GM12873 (cell line): Measurements from ENCODE around the gene MUC6.

Source experiments
- TF ChIP-seq, protein P1 (sequence below): IDR thresholded peaks from 2 replicates; pipeline ENCODE4 v1.5.1; 2012; ENCODE audit warnings: low read depth, mild to moderate bottlenecking, moderate library complexity, low read length, control low read depth; ENCODE audit not compliant: insufficient read depth; ENCODE audit errors: missing control alignments

Gene MUC6

DNA sequence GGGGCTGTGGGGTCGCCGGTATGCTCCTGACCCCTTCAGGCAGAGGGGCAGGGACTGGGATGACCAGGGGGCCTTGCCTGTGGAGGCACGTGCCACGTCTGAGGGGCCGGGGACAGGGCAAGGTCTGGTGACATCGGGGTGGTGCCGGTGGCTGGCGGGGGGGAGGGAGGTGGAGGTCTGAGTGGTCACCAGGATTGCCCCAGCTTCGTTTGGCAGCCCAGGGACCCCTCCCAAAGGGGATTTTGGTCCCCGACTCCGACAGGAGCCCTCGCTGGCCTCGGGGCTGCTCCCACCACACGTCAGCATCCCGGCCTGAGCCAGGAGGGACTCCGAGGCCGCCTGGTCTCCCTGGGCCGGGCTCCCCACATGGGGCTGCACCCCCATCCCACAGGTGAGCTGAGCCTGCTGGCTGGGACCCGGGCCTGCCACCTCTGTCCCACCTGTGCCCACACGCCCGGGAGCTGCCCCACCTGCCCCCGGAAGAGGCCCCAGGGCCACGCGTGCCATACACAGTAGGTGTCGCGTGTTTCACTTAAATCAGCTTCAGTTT, 1.1 kb upstream of the MUC6 start:
- TF ChIP-seq, protein P1, sequence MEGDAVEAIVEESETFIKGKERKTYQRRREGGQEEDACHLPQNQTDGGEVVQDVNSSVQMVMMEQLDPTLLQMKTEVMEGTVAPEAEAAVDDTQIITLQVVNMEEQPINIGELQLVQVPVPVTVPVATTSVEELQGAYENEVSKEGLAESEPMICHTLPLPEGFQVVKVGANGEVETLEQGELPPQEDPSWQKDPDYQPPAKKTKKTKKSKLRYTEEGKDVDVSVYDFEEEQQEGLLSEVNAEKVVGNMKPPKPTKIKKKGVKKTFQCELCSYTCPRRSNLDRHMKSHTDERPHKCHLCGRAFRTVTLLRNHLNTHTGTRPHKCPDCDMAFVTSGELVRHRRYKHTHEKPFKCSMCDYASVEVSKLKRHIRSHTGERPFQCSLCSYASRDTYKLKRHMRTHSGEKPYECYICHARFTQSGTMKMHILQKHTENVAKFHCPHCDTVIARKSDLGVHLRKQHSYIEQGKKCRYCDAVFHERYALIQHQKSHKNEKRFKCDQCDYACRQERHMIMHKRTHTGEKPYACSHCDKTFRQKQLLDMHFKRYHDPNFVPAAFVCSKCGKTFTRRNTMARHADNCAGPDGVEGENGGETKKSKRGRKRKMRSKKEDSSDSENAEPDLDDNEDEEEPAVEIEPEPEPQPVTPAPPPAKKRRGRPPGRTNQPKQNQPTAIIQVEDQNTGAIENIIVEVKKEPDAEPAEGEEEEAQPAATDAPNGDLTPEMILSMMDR, result no peak

DNA sequence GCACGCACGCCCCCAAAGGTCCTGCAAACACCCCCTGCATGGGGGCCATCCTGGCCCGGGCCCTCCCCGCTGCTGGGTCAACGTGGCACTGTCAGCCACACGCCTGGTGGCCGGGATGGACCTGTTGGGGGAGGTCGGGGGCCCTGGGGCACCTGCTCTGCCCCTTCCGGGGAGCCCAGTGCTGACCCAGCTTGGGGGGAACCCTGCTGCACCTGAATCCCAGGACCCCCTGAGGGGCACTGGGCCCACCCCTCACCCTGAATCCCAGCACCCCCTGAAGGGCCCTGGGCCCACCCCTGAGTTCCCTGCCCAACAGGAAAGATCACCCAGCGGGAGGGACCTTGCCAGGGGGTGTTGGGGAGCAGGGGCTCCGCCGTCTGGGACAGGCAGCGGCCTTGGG, 413 bp upstream of the MUC6 start:
- TF ChIP-seq, protein P1, result no peak

DNA sequence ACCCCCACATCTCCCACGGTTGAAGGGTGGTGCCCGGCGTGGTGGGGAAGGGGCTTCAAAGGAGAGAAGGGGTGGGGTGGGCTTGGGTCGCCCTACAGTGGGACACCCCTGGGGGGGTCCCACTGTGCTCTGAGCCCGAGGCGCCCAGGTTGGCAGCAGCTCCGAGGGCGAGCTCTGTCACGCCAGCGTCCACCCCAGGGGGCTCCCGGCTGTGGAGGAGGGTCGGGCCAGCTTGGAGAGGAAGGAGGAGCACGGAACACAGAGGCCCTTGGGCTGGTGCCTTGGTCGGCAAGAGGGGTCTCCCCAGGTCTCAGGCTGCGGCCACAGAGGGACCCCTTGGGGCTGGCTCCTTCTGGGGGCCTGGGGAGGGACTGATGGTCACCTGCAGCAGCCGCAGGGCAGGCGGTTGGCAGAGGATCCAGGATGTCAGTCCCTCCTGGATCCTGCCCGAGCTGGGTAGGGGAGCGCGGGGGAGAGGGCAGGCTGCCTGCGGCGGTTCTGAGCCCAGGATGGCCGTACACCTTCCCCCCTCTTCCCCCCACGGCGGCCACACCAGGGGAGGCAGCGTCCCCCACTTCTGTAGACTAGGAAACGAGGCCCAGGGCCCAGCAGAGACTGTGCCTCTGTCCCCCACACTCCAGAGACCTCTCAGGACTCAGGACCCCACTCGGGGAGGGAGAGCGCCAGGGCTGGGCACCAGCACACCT, 788 bp downstream of the MUC6 start:
- TF ChIP-seq, protein P1, result no peak

DNA sequence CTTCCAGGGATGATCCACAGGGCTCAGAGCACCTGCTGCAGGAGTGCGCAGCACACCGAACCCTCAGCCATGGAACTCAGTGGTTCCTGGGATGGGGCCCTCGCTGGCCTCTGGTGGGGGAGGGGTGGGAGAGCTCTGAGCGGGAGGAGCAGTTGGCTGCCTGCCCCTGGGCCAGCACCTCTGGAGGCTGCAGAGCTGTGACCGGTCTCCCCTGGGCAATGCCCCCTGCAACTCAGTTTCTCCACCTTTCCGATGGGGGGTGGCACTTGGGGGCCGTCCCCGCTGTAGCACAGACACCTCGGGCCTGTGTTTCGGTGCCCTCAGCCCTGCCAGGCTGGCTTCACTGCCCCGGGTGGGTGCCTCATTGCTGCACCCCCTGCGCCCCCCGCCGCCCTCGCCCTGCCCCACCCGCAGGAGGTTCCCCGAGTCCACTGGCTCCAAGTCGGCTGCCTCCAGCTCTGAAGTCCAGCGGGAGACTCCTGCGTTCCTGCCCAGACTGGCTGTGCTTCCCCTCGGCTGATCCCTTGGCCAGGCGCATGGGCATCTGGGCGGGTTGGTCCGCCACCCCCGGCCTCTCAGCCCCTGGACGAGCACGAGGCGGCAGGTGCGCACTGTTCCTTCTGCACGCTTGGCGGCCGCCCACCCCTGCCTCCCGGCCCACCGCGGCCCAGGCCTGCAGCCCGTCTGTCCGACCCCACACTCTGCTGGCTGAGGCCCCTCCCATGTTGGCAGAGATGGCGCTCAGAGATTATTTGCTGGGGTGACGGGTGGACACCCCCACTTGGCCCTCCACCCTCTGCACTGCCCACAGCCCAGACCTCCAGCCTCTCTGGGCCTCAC, 1.8 kb downstream of the MUC6 start:
- TF ChIP-seq, protein P1, result no peak

DNA sequence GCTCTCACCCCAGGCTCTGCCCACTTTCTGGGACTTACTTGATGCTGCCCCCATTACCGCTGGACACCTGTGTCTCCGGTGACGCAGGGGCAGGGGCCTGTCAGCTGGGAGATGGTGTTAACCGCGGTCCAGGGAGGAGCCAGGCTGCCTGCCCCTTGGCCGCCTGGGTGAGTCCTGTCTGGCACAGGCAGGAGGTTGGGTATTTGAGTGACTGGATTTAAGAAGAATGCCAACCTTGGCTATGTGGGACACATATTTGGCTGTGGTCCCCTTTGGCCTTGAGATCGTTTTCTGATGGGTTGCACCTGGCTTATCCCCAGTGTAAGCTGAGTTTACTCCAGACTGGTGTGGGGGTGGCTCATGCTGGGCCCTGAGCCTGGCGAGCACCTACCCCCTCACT, 2.5 kb downstream of the MUC6 start:
- TF ChIP-seq, protein P1, result no peak

DNA sequence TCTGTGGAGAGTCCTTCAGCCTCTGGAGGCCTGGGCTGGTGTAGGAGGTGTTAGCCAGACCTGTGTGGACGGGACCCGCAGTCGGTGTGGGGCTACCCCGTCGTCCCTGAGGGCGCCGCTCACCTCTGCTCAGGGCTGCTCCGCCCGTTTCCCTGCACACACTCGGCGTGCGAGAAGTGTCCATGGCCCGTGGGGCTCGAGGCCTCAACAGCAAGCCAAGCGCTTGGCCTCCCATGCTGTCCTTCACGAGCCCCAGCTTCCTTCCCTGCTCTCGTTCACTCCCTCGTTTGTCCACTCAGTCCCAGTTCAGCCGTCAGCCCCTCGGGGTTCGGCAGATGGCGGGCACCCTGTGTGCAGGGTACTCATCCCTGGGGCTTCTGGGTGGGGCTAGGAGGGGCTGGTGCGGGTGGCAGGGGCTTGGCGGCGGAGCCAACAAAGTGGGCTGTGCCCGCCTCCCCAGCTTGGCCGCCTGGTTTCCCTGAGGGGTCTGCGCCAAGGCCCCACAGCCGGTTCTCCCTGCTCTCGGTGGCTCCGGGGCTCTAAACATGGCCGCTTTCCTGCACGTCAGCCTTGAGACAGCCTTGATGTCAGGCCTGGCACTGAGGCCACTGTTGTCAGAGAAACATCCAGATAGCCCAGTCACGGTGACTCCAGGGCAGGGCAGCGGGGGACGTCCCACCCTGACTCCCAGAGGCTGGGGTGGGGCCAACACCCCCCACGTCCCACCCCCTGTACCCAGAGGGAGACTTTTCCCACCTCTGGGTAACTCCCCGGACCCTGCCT, 3.3 kb downstream of the MUC6 start:
- TF ChIP-seq, protein P1, result no peak
